ENCODE data around the gene DNAH14.

DNA sequence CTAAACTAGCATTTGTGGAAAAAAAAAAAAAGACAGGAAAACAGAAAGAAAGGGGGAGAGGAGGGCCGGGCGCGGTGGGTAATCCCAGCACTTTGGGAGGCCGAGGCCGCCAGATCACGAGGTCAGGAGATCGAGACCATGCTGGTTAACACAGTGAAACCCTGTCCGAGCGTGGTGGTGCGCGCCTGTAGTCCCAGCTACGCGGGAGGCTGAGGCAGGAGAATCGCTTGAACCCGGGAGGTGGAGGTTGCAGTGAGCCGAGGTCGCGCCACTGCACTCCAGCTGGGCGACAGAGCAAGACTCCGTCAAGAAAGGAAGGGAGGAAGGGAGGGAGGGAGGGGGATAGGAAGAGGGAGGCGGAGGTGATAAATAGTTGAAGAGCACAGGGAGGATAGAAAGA, 443.7 kb downstream of the DNAH14 start:
- TF ChIP-seq, protein P1, sequence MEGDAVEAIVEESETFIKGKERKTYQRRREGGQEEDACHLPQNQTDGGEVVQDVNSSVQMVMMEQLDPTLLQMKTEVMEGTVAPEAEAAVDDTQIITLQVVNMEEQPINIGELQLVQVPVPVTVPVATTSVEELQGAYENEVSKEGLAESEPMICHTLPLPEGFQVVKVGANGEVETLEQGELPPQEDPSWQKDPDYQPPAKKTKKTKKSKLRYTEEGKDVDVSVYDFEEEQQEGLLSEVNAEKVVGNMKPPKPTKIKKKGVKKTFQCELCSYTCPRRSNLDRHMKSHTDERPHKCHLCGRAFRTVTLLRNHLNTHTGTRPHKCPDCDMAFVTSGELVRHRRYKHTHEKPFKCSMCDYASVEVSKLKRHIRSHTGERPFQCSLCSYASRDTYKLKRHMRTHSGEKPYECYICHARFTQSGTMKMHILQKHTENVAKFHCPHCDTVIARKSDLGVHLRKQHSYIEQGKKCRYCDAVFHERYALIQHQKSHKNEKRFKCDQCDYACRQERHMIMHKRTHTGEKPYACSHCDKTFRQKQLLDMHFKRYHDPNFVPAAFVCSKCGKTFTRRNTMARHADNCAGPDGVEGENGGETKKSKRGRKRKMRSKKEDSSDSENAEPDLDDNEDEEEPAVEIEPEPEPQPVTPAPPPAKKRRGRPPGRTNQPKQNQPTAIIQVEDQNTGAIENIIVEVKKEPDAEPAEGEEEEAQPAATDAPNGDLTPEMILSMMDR (IDR thresholded peaks at IDR 0.05 in 4 of 5, conservative IDR thresholded peaks at IDR 0.05 in 1 of 5): no peak
- TF ChIP-seq POLR2A (IDR thresholded peaks at IDR 0.05): no peak
